8988T (cell line): Measurements from ENCODE around the gene USP14.
A peak's percentile ranks its signal among the peaks of the same experiment; 100 is the strongest.
"Not testable (repeated sequence)": the region's sequence is repeated elsewhere in the genome, so short reads cannot be mapped to it uniquely, and the experiment has no call there.

Experiments used
- DNase-seq: peaks from one replicate; pipeline ENCODE4 v3.0.0; 2011

The USP14 gene

GRCh38 chr18:158128-159036 lies at the start of gene USP14:
Gene USP14 (plus strand): TSS chr18:158557. CDS start chr18:158699, 142 bp downstream.
- peak; percentile 95 for DNase-seq

- not testable (repeated sequence) for DNase-seq
Measured at GRCh38 chr18:108665-109063, 49.7 kb upstream of the USP14 start.

GRCh38 chr18:109130-109921 lies 49.0 kb upstream of the USP14 start:
- not testable (repeated sequence) for DNase-seq

GRCh38 chr18:109922-110261 lies 48.5 kb upstream of the USP14 start:
- DNase-seq, result not testable (repeated sequence)

- not testable (repeated sequence) for DNase-seq
Measured at GRCh38 chr18:110351-111201, 47.8 kb upstream of the USP14 start.

GRCh38 chr18:111306-112014 lies 46.9 kb upstream of the USP14 start:
- peak; percentile 52 for DNase-seq

- DNase-seq, result not testable (repeated sequence)
Measured at GRCh38 chr18:112015-112733, 46.2 kb upstream of the USP14 start.

GRCh38 chr18:120539-121260 lies 37.7 kb upstream of the USP14 start:
- DNase-seq, result not testable (repeated sequence)

- DNase-seq, result no peak
Measured at GRCh38 chr18:135045-135444, 23.3 kb upstream of the USP14 start.

- DNase-seq, result no peak
Measured at GRCh38 chr18:136433-136832, 21.9 kb upstream of the USP14 start.

GRCh38 chr18:137327-137726 lies 21.0 kb upstream of the USP14 start:
- no peak for DNase-seq

- DNase-seq, result no peak
Measured at GRCh38 chr18:140670-141266, 17.6 kb upstream of the USP14 start.

- DNase-seq, result not testable (repeated sequence)
Measured at GRCh38 chr18:142624-143296, 15.6 kb upstream of the USP14 start.

- no peak for DNase-seq
Measured at GRCh38 chr18:148841-149240, 9.5 kb upstream of the USP14 start.

GRCh38 chr18:154151-154550 lies 4.2 kb upstream of the USP14 start:
- DNase-seq, result no peak

- DNase-seq, result no peak
Measured at GRCh38 chr18:155688-156087, 2.7 kb upstream of the USP14 start.

- DNase-seq, result no peak
Measured at GRCh38 chr18:156514-157230, 1.7 kb upstream of the USP14 start.

GRCh38 chr18:159037-159652 lies 788 bp downstream of the USP14 start:
- no peak for DNase-seq

- no peak for DNase-seq
Measured at GRCh38 chr18:159933-160332, 1.6 kb downstream of the USP14 start.
